Fibroblast of mammary gland (primary cell): ENCODE measurements around the gene WDR12.

ENCODE experiments used
- DNase-seq: peaks from one replicate; pipeline ENCODE4 v3.0.0-alpha.2; 2010; ENCODE audit warnings: low read depth
- H3K4me3 ChIP-seq: 2 replicates; pipeline ENCODE4 v1.5.1; 2011; ENCODE audit warnings: low read depth, mild to moderate bottlenecking, low read length, moderate library complexity; ENCODE audit not compliant: control insufficient read depth
- TF ChIP-seq, protein P1 (sequence below): conservative IDR thresholded peaks from 2 replicates; pipeline ENCODE4 v1.5.1; 2011; ENCODE audit warnings: low read depth, low read length, inconsistent platforms; ENCODE audit not compliant: control insufficient read depth, insufficient read depth

The WDR12 gene

DNA sequence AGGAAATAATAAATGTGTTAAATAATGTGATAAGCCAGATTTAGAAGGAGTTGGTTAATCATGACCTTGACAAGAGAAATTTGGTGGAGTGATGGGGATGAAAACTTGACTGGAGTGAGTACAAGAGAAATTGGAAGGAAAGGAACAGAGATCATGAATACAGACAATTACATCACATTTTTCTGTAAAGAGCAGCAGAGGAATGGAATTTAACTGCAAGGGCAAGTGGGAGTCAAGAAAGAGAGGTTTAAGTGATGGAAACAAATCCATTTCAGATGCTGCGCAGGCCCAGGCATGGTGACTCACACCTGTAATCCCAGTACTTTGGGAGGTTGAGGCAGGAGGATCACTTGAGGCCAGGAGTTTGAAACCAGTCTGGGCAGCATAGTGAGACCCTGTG, 86.6 kb downstream of the WDR12 start:
- no peak for DNase-seq
- TF ChIP-seq, protein P1, sequence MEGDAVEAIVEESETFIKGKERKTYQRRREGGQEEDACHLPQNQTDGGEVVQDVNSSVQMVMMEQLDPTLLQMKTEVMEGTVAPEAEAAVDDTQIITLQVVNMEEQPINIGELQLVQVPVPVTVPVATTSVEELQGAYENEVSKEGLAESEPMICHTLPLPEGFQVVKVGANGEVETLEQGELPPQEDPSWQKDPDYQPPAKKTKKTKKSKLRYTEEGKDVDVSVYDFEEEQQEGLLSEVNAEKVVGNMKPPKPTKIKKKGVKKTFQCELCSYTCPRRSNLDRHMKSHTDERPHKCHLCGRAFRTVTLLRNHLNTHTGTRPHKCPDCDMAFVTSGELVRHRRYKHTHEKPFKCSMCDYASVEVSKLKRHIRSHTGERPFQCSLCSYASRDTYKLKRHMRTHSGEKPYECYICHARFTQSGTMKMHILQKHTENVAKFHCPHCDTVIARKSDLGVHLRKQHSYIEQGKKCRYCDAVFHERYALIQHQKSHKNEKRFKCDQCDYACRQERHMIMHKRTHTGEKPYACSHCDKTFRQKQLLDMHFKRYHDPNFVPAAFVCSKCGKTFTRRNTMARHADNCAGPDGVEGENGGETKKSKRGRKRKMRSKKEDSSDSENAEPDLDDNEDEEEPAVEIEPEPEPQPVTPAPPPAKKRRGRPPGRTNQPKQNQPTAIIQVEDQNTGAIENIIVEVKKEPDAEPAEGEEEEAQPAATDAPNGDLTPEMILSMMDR: no peak
- no peak overlapping the region for H3K4me3 ChIP-seq
